Liver (tissue), 9 donors: Measurements from ENCODE around the gene L2HGDH. TPM values are rescaled to one million over a fixed set of nuclear protein-coding genes. Genes with fewer than 3 reads are reported as not detected.

Source experiments
- DNase-seq: peaks from one replicate; pipeline ENCODE4 v3.0.0-alpha.2; 2017; ENCODE audit warnings: low spot score
- H3K27ac ChIP-seq, 2 donors: one replicate each; pipeline ENCODE4 v1.7.0; 2013; ENCODE audit warnings: inconsistent platforms in 2 of 2, low read length in 2 of 2, control low read depth in 1 of 2, low read depth in 1 of 2, mild to moderate bottlenecking in 1 of 2
- H3K27me3 ChIP-seq, 4 donors: one replicate each; pipeline versions ENCODE4 v1.6.1 to v1.7.0; 2013; ENCODE audit warnings: low read length in 3 of 4, inconsistent platforms in 1 of 4, mild to moderate bottlenecking in 1 of 4, moderate library complexity in 1 of 4; ENCODE audit not compliant: control insufficient read depth in 4 of 4, insufficient read depth in 4 of 4
- H3K36me3 ChIP-seq, 4 donors: one replicate each; pipeline versions ENCODE4 v1.6.1 to v1.7.0; 2013; ENCODE audit warnings: low read length in 3 of 4, mild to moderate bottlenecking in 3 of 4, low read depth in 1 of 4, moderate library complexity in 1 of 4; ENCODE audit not compliant: control insufficient read depth in 4 of 4, insufficient read depth in 3 of 4
- H3K4me1 ChIP-seq, 4 donors: one replicate each; pipeline versions ENCODE4 v1.6.1 to v1.7.0; 2013; ENCODE audit warnings: low read length in 3 of 4, mild to moderate bottlenecking in 3 of 4, moderate library complexity in 1 of 4; ENCODE audit not compliant: control insufficient read depth in 4 of 4, insufficient read depth in 4 of 4
- H3K4me3 ChIP-seq, 3 donors: one replicate each; pipeline versions ENCODE4 v1.6.1 to v1.7.0; 2013; ENCODE audit warnings: low read length in 3 of 3, control low read depth in 1 of 3, low read depth in 1 of 3, mild to moderate bottlenecking in 1 of 3
- H3K9ac ChIP-seq, 2 donors: one replicate each; pipeline ENCODE4 v1.7.0; 2013; ENCODE audit warnings: low read length in 2 of 2, mild to moderate bottlenecking in 2 of 2, moderate library complexity in 2 of 2, control low read depth in 1 of 2, low read depth in 1 of 2
- H3K9me3 ChIP-seq, 4 donors: one replicate each; pipeline versions ENCODE4 v1.6.1 to v1.7.0; 2013; ENCODE audit warnings: low read length in 3 of 4; ENCODE audit not compliant: control insufficient read depth in 4 of 4
- EGR1 ChIP-seq, 2 donors: IDR thresholded peaks; 2 replicates each; pipeline ENCODE4 v1.6.1; 2016 to 2018; ENCODE audit warnings: antibody characterized with exemption in 2 of 2, low read depth in 2 of 2
- FOXA1 ChIP-seq: IDR thresholded peaks from 2 replicates; pipeline ENCODE4 v1.6.1; 2016; ENCODE audit warnings: antibody characterized with exemption
- FOXA2 ChIP-seq: IDR thresholded peaks from 2 replicates; pipeline ENCODE4 v1.6.1; 2016; ENCODE audit warnings: antibody characterized with exemption
- GABPA ChIP-seq, 2 donors: IDR thresholded peaks in 1 of 2; conservative IDR thresholded peaks in 1 of 2; 2 replicates each; pipeline ENCODE4 v1.6.1; 2016; ENCODE audit warnings: antibody characterized with exemption in 2 of 2, mild to moderate bottlenecking in 1 of 2, moderate library complexity in 1 of 2
- HNF4A ChIP-seq, 2 donors: conservative IDR thresholded peaks; 2 replicates each; pipeline ENCODE4 v1.6.1; 2016; ENCODE audit warnings: antibody characterized with exemption in 2 of 2, mild to moderate bottlenecking in 2 of 2
- HNF4G ChIP-seq: IDR thresholded peaks from 2 replicates; pipeline ENCODE4 v1.6.1; 2016; ENCODE audit warnings: antibody characterized with exemption
- JUND ChIP-seq, 2 donors: IDR thresholded peaks; 2 replicates each; pipeline ENCODE4 v1.6.1; 2016; ENCODE audit warnings: antibody characterized with exemption in 2 of 2
- NR2F2 ChIP-seq: IDR thresholded peaks from 2 replicates; pipeline ENCODE4 v1.6.1; 2016; ENCODE audit warnings: antibody characterized with exemption
- RAD21 ChIP-seq, 2 donors: IDR thresholded peaks; 2 replicates each; pipeline ENCODE4 v1.6.1; 2016; ENCODE audit warnings: antibody characterized with exemption in 2 of 2, mild to moderate bottlenecking in 2 of 2
- RXRA ChIP-seq, 2 donors: IDR thresholded peaks; 2 replicates each; pipeline ENCODE4 v1.6.1; 2017 to 2018; ENCODE audit warnings: antibody characterized with exemption in 2 of 2, mild to moderate bottlenecking in 1 of 2
- SP1 ChIP-seq: IDR thresholded peaks from 2 replicates; pipeline ENCODE4 v1.6.1; 2018; ENCODE audit warnings: antibody characterized with exemption, mild to moderate bottlenecking
- TAF1 ChIP-seq: conservative IDR thresholded peaks from 2 replicates; pipeline ENCODE4 v1.6.1; 2016; ENCODE audit warnings: antibody characterized with exemption, mild to moderate bottlenecking
- YY1 ChIP-seq: IDR thresholded peaks from 2 replicates; pipeline ENCODE4 v1.6.1; 2016; ENCODE audit warnings: antibody characterized with exemption, mild to moderate bottlenecking
- WGBS: extraction: QIAGEN DNeasy Blood & Tissue Kit; methylation state at CpG from one replicate; pipeline ENCODE4 v1.1.7; 2013; 5-methylcytosine and 5-hydroxymethylcytosine counted together
- polyA plus RNA-seq, 2 donors: library from polyadenylated mRNA; stranded (reverse) in 1 of 2; unstranded in 1 of 2; fragments of 200-250 nt in 1 of 2; fragments of >200 nt in 1 of 2; fragmentation: Nextera tagmentation in 1 of 2; extraction: Ambion mirVana in 1 of 2; gene quantifications; one replicate each; pipeline versions ENCODE4 v1.2.1 to v1.2.3, GENCODE V29; 2013 to 2015
- total RNA-seq, 2 donors: library from RNA; depleted of rRNA; stranded (reverse); fragments of >200 nt; gene quantifications; one replicate each; pipeline ENCODE4 v1.2.3, GENCODE V29; 2014
- TF ChIP-seq, protein P1 (sequence below): IDR thresholded peaks from 2 replicates; pipeline ENCODE4 v1.6.1; 2016; ENCODE audit warnings: antibody characterized with exemption
- TF ChIP-seq, protein P2 (sequence below): IDR thresholded peaks from 2 replicates; pipeline ENCODE4 v1.6.1; 2016; ENCODE audit warnings: antibody characterized with exemption, mild to moderate bottlenecking
- TF ChIP-seq, protein P3 (sequence below): IDR thresholded peaks from 2 replicates; pipeline ENCODE4 v1.6.1; 2016; ENCODE audit warnings: antibody characterized with exemption
- TF ChIP-seq, protein P4 (sequence below): fragments of 150-350 bp; IDR thresholded peaks from 2 replicates; pipeline ENCODE4 v1.5.1; 2017; ENCODE audit warnings: improper control_type of control experiment, low read depth, low read length; ENCODE audit not compliant: missing input control
- TF ChIP-seq, protein P5 (sequence below): IDR thresholded peaks from 2 replicates; pipeline ENCODE4 v1.6.1; 2016; ENCODE audit warnings: antibody characterized with exemption
- donor health status: healthy.
- donor health status: healthy.
- donor health status: healthy.
- donor health status: healthy.
- donor health status: healthy.

Gene L2HGDH
- total and polyA plus RNA-seq, 4 donors = 3.8 to 9.0 (median 5.4) TPM

DNA sequence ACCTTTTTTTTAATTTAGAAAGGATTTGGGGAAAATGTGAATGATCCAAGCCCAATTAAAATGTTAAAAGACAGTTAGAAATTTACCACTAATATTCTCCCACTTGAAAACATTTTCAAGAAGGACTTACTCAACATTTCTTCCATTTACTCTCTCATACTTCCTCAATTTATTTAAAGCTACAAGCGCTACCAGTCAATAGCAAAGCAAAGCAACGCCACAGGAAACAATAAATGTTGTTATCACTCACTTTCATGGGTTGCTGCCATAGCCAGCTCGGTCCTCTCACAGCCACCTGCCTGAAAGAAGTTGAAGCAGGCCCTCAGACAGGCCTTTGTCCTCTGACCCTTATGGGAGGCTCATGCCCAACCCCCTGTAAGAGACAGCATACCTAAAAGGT, 74.6 kb downstream of the L2HGDH start:
- Histone ChIP-seq H3K9ac (no peak overlapping the region), H3K9me3 (no peaks in the 10 kb centered on the region), H3K4me3 (no peak overlapping the region), H3K4me1 (peaks cover 0 to 3% (median 0%) of the 10 kb centered on the region in 4 donors), H3K36me3 (no peaks in the 10 kb centered on the region), H3K27me3 (no peaks in the 10 kb centered on the region), H3K27ac (no peak overlapping the region)
- 45% methylated on average over 3 of the region's 3 CpGs for WGBS
- no peak for DNase-seq
- TF ChIP-seq FOXA2 (no peak), GABPA (IDR thresholded peaks at IDR 0.05 in 1 of 2, conservative IDR thresholded peaks at IDR 0.05 in 1 of 2) (no peak), YY1 (no peak), JUND (IDR thresholded peaks at IDR 0.05) (no peak), SP1 (no peak), RXRA (IDR thresholded peaks at IDR 0.05) (no peak), RAD21 (IDR thresholded peaks at IDR 0.05) (no peak), HNF4A (conservative IDR thresholded peaks at IDR 0.05) (no peak), HNF4G (no peak), NR2F2 (no peak)
- TF ChIP-seq, protein P1, sequence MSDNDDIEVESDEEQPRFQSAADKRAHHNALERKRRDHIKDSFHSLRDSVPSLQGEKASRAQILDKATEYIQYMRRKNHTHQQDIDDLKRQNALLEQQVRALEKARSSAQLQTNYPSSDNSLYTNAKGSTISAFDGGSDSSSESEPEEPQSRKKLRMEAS = no peak
- TF ChIP-seq, protein P2, sequence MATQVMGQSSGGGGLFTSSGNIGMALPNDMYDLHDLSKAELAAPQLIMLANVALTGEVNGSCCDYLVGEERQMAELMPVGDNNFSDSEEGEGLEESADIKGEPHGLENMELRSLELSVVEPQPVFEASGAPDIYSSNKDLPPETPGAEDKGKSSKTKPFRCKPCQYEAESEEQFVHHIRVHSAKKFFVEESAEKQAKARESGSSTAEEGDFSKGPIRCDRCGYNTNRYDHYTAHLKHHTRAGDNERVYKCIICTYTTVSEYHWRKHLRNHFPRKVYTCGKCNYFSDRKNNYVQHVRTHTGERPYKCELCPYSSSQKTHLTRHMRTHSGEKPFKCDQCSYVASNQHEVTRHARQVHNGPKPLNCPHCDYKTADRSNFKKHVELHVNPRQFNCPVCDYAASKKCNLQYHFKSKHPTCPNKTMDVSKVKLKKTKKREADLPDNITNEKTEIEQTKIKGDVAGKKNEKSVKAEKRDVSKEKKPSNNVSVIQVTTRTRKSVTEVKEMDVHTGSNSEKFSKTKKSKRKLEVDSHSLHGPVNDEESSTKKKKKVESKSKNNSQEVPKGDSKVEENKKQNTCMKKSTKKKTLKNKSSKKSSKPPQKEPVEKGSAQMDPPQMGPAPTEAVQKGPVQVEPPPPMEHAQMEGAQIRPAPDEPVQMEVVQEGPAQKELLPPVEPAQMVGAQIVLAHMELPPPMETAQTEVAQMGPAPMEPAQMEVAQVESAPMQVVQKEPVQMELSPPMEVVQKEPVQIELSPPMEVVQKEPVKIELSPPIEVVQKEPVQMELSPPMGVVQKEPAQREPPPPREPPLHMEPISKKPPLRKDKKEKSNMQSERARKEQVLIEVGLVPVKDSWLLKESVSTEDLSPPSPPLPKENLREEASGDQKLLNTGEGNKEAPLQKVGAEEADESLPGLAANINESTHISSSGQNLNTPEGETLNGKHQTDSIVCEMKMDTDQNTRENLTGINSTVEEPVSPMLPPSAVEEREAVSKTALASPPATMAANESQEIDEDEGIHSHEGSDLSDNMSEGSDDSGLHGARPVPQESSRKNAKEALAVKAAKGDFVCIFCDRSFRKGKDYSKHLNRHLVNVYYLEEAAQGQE = no peak
- TF ChIP-seq, protein P3, sequence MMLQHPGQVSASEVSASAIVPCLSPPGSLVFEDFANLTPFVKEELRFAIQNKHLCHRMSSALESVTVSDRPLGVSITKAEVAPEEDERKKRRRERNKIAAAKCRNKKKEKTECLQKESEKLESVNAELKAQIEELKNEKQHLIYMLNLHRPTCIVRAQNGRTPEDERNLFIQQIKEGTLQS = no peak
- TF ChIP-seq, protein P4, sequence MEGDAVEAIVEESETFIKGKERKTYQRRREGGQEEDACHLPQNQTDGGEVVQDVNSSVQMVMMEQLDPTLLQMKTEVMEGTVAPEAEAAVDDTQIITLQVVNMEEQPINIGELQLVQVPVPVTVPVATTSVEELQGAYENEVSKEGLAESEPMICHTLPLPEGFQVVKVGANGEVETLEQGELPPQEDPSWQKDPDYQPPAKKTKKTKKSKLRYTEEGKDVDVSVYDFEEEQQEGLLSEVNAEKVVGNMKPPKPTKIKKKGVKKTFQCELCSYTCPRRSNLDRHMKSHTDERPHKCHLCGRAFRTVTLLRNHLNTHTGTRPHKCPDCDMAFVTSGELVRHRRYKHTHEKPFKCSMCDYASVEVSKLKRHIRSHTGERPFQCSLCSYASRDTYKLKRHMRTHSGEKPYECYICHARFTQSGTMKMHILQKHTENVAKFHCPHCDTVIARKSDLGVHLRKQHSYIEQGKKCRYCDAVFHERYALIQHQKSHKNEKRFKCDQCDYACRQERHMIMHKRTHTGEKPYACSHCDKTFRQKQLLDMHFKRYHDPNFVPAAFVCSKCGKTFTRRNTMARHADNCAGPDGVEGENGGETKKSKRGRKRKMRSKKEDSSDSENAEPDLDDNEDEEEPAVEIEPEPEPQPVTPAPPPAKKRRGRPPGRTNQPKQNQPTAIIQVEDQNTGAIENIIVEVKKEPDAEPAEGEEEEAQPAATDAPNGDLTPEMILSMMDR = no peak

DNA sequence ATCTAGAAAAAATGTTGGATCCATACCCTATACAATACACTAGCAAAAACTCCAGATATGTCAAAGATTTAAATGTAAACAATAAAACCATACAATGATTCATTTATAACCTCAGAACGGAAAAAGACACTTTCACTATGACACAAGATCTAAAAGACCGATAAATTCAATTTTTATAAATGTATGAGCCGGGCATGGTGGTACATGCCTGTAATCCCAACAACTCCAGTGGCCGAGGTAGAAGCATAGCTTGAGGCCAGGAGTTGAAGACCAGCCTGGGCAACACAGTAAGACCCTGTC, 78.1 kb downstream of the L2HGDH start:
- H3K4me3 ChIP-seq = no peak overlapping the region
- WGBS = 89% methylated on average over 4 of the region's 4 CpGs
- no peak for DNase-seq
- no peak overlapping the region for H3K9ac ChIP-seq
- no peak overlapping the region for H3K27ac ChIP-seq
- H3K4me1 ChIP-seq = peaks cover 4 to 18% (median 6%) of the 10 kb centered on the region in 4 donors
- H3K9me3 ChIP-seq = no peaks in the 10 kb centered on the region
- no peaks in the 10 kb centered on the region for H3K27me3 ChIP-seq
- no peaks in the 10 kb centered on the region for H3K36me3 ChIP-seq
- no peak for TF ChIP-seq YY1
- TF ChIP-seq RAD21 (IDR thresholded peaks at IDR 0.05) = no peak
- no peak for TF ChIP-seq HNF4G
- TF ChIP-seq FOXA2 = no peak
- TF ChIP-seq FOXA1 = no peak
- TF ChIP-seq TAF1 = no peak
- no peak for TF ChIP-seq RXRA (IDR thresholded peaks at IDR 0.05)
- TF ChIP-seq, protein P2 = no peak
- no peak for TF ChIP-seq SP1
- no peak for TF ChIP-seq JUND (IDR thresholded peaks at IDR 0.05)
- TF ChIP-seq, protein P3 = no peak
- no peak for TF ChIP-seq GABPA (IDR thresholded peaks at IDR 0.05 in 1 of 2, conservative IDR thresholded peaks at IDR 0.05 in 1 of 2)
- TF ChIP-seq, protein P5, sequence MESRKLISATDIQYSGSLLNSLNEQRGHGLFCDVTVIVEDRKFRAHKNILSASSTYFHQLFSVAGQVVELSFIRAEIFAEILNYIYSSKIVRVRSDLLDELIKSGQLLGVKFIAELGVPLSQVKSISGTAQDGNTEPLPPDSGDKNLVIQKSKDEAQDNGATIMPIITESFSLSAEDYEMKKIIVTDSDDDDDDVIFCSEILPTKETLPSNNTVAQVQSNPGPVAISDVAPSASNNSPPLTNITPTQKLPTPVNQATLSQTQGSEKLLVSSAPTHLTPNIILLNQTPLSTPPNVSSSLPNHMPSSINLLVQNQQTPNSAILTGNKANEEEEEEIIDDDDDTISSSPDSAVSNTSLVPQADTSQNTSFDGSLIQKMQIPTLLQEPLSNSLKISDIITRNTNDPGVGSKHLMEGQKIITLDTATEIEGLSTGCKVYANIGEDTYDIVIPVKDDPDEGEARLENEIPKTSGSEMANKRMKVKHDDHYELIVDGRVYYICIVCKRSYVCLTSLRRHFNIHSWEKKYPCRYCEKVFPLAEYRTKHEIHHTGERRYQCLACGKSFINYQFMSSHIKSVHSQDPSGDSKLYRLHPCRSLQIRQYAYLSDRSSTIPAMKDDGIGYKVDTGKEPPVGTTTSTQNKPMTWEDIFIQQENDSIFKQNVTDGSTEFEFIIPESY = no peak
- TF ChIP-seq NR2F2 = no peak
- TF ChIP-seq HNF4A (conservative IDR thresholded peaks at IDR 0.05) = no peak
- TF ChIP-seq, protein P1 = no peak
- no peak for TF ChIP-seq EGR1 (IDR thresholded peaks at IDR 0.05; ENCODE audit: low read depth in 2 of 2)
